GM21717 (cell line): ENCODE results near the gene PRTN3.
"Not testable (repeated sequence)": the region's sequence is repeated elsewhere in the genome, so short reads cannot be mapped to it uniquely, and the experiment has no call there.

Source experiments
- ATAC-seq: cut with Tn5 transposase; IDR thresholded peaks from one replicate; pipeline ENCODE4 v1.9.1; 2021; ENCODE audit warnings: mild to moderate bottlenecking, moderate library complexity; ENCODE audit not compliant: unreplicated experiment

Gene PRTN3

GRCh38 chr19:843836-844545 lies 3.2 kb downstream of the PRTN3 start:
- ATAC-seq = no peak

- no peak for ATAC-seq
Measured at GRCh38 chr19:844546-844971, 3.8 kb downstream of the PRTN3 start.

GRCh38 chr19:845707-846521 lies 5.1 kb downstream of the PRTN3 start:
- ATAC-seq = no peak

DNA sequence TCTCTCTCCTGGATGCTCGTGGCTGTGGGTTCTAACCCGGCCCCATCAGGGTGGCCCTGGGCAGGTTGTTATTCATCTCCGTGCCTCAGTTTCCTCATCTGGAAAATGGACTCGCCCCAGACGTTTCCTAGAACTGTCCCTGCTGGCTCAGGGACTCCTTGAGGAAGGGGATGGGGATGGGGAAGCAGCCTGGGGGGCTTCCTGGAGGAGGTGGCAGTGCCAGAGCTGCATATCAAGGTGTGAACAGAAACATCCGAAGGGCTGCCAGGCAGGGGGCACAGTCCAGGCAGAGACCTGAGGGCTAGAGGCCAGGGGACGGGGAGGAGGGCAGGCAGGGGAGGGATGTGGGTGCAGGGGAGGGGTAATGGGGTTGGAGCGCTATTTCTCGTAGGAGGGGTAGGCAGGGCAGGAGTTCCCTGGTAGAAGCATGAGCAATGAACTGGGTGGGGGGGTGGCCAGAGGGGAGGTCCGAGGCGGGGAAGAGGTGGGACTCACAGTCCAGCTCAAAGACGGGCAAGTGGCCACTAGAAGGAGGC lies 7.7 kb downstream of the PRTN3 start:
- ATAC-seq = no peak

DNA sequence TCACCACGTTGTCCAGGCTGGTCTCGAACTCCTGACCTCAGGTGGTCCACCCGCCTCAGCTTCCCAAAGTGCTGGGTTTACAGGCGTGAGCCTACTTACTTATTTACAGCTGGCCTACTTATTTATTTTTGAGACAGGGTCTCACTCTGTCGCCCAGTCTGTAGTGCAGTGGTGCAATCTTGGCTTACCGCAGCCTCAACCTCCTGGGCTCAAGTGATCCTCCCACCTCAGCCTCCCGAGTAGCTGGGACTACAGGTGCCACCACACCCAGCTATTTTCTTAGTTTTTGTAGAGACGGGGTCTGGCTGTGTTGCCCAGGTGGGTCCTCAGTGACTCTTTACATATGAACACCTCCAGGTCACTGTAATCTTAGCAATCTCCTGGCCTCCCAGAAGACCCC lies 8.4 kb downstream of the PRTN3 start:
- not testable (repeated sequence) for ATAC-seq

DNA sequence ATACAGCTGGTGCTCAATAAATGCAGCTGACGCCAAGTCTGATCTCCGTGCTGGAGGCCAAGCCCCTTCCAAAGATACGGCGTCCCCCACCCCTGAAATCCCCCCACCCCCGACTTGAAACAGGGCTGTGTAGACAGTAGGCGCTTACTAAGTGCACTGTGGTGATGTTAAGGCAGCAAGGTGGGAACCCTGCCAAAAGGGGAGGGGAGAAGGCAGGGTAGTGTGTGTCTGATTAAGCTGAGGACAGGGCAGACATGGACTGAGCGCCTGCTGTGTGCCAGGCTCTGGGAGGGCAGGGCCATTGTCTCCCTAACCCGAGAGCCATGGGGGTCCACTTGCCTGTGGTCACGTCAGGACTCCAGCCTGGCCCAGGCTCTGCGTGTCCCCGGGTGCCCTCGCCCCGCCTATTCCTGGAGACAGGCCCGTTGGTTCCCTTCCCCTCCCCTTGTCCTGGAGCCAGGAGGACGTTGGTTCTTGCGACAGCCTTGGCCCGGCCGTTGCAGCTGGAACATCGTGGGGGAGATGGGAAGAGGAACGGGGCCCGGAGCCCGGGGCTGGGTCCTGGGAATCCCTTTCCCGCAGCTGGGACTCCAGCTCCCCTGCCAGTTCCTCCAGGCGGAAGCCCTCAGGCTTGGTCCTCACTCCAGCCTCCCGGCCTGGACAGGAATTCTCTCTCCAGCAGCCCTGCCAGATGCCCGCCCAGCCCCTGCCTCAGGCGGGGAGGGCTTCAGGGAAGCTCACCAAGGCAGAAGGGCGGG lies 9.6 kb downstream of the PRTN3 start:
- no peak for ATAC-seq

- ATAC-seq = no peak
Measured at GRCh38 chr19:850979-851335, 10.2 kb downstream of the PRTN3 start.

GRCh38 chr19:852136-853013 lies 11.6 kb downstream of the PRTN3 start, which contains the start of gene ELANE:
Gene ELANE (plus strand): TSS chr19:852303. CDS start chr19:852329, 26 bp downstream.
- no peak for ATAC-seq

- ATAC-seq = no peak
Measured at GRCh38 chr19:853014-853585, 12.3 kb downstream of the PRTN3 start.

GRCh38 chr19:853614-854220 lies 12.9 kb downstream of the PRTN3 start:
- not testable (repeated sequence) for ATAC-seq

DNA sequence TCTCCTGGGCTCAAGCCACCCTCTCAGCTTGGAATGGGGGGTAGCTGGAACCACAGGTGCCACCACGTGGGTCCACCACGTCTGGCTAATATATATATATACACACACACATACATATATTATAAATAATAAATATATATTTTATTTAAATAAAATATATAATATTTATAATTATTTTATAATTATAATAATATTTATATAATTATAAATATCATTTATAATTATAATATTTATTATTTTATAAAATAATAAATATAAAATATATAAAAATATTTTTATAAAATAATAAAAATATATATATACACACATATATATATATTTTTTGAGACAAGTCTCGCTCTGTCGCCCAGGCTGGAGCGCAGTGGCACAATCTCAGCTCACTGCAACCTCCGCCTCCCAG lies 13.8 kb downstream of the PRTN3 start:
- no peak for ATAC-seq

DNA sequence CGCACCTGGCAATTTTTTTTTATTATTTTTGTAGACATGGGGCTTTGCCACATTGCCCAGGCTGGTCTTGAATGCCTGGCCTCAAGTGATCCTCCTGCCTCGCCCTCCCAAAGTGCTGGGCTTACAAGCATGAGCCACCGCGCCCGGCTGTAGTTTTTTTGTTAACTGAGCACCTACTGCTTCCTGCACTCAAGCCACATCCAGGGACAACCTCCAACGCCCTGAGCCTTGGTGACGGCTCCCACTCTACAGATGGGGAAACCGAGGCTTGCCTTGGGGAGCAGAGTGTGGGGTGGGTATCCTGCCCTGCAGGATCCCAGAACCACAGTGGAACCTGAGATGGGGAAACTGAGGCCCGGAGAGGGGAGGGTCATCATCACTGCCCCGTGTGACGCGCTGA lies 14.3 kb downstream of the PRTN3 start:
- no peak for ATAC-seq

GRCh38 chr19:855566-856120 lies 14.8 kb downstream of the PRTN3 start:
- no peak for ATAC-seq

DNA sequence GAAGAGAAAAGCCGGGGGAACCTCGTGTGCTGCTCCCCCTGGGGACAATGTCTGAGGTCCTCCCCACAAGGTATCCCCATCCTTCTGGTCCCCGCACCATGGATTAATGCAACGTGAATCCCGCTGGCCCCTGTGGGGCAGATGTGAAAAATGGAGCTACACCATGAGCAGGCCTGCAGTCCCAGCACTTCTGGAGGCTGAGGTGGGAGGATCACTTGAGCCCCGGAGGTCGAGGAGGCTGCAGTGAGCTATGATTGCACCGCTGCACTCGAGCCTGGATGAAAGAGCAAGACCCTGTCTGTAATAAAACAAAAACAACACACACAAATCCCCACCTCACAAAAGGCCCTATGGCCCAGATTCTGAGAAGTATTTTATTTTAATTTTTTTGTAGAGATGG lies 17.5 kb downstream of the PRTN3 start:
- no peak for ATAC-seq

GRCh38 chr19:858868-859843 lies 18.4 kb downstream of the PRTN3 start, which contains the start of gene CFD:
Gene CFD (plus strand): TSS chr19:859664. CDS start chr19:859690, 26 bp downstream.
- ATAC-seq = no peak

GRCh38 chr19:861141-861755 lies 20.4 kb downstream of the PRTN3 start:
- no peak for ATAC-seq

GRCh38 chr19:861756-862580 lies 21.2 kb downstream of the PRTN3 start:
- ATAC-seq = no peak
